Stimulated activated CD4-positive, alpha-beta T cell treated with anti-CD3 and anti-CD28 coated beads, TNF-alpha, amount 100 ng/mL, for 48 hours (primary cell): ENCODE results near the gene MRPL1.
"Not testable (repeated sequence)": the region's sequence is repeated elsewhere in the genome, so short reads cannot be mapped to it uniquely, and the experiment has no call there.

Experiments
- DNase-seq, 3 donors: peaks; one replicate each; pipeline ENCODE4 v3.0.0-alpha.2; 2020; ENCODE audit warnings: low read depth in 3 of 3

MRPL1 gene

DNA sequence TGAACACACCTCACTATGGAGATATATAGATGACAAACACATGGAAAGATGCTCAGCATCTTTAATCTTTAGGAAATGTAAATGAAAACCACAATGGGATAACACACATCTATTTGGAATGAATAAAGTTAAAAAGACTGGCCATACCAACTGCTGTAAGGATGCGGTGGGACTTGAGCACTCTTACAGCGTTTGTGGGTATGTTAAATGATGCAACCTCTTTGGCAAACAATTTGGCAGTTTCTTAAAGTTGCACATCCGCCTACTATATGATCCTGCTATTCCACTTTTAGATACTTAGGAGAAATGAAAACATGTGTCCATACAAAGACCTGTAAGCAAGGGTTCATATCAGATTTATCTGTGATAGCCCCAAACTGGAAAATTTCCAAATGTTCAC is 50.7 kb downstream of the MRPL1 start:
- DNase-seq: no peak

GRCh38 chr4:77917075-77917474 is 54.4 kb downstream of the MRPL1 start:
- no peak for DNase-seq

GRCh38 chr4:77917601-77918000 is 55.0 kb downstream of the MRPL1 start:
- DNase-seq: no peak

- no peak for DNase-seq
Observed at GRCh38 chr4:77920371-77920770, 57.7 kb downstream of the MRPL1 start.

DNA sequence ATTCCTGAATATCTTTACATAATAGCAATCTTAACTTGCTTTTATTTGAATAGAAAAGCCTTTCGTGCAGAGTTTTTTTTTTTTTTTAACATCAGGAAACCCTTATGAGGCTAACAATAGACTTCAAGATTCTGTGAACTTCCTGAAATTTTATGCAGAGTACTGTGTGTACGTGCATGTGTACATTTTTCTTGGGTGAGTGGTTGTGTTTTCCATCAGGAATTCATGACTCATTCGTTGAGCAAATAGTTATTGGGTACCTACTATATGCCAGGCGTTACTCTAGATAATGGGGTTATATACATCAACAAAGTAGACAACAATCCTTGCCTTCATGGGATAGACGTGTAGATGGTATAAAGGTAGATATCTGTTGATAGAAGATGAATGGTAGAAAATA is 59.1 kb downstream of the MRPL1 start:
- DNase-seq: no peak

DNA sequence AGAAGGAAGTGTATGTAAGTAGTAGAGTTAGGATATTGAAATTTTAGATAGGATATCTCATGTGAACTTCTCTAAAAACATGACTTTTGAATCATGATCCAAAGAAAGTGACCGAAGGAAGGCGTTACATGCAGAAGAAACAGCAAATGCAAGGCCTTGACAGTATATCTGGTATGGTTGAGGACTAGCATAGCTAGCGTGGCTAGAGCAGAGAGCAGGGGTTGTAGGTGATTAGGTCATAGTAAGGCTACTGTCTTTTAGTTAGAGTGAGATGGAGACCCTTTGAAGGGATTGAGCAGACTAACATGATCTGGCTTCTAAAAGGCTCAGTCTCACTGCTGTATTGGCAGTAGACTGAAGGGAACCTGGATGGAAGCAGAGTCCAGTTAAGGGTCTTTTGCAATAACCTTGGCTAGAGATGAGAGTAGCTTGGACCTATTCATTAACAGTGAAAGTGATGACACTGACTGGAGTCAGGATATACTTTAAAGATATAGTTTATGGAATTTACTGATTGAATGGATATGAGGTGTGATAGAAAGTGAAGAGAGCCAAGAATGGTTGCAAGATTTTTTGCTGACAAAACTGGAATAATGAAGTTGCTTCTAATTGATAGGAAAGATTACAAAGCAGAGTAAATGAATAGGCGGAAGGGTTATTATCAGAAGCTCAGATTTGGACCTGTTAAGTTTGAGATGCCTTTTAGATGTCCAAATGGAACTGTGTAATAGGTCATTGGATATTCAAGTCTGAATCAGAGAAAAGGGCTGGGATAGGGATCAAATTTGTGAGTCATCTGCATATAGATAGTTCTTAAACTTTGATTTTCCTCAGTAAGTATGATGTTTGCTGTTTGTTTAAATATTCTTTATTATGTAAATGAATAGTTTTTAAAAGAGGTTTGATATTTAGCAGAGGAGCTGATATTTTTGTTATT is 59.8 kb downstream of the MRPL1 start:
- DNase-seq: no peak

DNA sequence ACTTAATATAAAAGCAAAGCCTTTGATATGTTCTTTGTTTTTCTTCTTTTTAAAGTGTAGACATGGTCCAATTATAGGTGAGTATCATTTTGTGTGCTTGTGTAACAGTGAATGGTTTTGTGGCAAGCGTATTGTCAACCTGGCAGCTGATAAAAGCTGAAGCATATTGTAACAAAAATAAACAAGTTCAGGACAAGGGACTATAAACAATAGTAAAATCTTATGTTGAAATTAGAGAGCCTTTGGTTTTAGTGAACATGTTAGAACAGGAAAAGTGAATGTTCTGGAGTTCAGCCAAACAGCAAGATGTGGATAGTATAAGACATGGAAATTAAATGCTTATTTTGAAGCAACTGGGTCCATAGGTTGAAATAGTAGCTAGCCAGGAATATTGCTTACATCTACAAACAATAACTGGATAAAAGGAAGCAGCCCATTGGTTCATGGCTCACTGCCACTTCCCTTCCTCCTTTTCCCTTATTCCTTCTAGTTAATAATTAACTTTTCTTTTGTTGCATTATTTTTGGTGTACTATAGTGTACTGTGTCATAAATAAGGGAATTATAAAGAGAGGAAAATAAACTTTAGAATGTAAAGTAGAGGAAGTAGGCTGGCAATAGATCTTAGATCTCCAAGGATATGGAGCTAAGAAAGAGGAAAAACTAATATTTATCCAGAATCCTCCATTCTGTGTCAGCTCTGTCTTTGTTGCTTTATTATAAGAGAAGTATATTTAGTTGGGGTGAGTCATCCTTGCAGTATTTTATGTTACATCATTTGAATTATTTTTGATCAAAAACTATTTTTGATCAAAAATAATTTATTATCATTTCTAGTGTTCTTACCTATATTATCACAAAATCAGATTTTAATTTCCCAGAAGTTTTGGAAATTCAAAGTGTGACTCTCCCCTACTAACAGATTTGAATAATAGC is 65.6 kb downstream of the MRPL1 start:
- no peak for DNase-seq

DNA sequence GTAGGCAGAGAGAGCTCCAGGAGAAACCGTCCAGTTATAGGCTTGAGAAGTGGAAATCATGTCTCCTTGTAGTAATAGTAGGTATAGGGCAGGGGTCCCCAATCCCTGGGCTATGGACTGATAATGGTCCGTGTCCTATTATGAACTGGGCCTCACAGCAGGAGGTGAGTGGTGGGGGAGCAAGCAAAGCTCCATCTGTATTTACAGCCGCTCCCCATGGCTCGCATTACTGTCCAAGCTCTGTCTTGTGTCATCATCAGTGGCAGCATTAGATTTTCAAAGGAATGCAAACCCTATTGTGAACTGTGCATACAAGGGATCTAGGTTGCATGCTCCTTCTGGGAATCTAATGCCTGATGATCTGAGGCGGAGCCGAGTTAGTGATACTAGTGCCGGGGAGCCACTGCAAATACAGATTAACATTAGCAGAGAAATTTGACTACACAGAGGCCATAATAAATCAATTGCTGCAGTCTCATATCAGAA is 67.6 kb downstream of the MRPL1 start:
- DNase-seq: no peak

- DNase-seq: no peak
Observed at GRCh38 chr4:77930876-77931275, 68.2 kb downstream of the MRPL1 start.

GRCh38 chr4:77931452-77932135 is 69.0 kb downstream of the MRPL1 start:
- no peak for DNase-seq

- no peak for DNase-seq
Observed at GRCh38 chr4:77938560-77938959, 75.9 kb downstream of the MRPL1 start.

GRCh38 chr4:77945929-77946328 is 83.3 kb downstream of the MRPL1 start:
- DNase-seq: not testable (repeated sequence)

- DNase-seq: no peak
Observed at GRCh38 chr4:77950203-77950602, 87.6 kb downstream of the MRPL1 start.

DNA sequence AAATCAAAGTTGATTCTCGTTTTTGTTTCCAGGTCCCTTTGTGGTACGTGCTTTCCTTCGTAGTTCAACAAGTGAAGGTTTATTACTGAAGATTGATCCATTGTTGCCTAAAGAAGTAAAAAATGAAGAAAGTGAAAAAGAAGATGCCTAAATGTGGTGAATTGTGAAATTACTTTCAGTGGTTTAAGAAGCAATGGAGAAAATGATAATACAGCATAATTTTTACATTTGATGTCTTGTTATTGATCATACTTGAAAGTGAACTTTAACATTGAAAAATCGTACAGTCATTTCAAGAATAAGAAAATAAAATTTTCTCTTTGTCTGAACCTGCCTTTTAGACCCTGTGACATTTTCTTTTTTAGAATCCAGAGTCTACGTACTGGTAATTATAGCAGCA is 89.8 kb downstream of the MRPL1 start:
- no peak for DNase-seq

DNA sequence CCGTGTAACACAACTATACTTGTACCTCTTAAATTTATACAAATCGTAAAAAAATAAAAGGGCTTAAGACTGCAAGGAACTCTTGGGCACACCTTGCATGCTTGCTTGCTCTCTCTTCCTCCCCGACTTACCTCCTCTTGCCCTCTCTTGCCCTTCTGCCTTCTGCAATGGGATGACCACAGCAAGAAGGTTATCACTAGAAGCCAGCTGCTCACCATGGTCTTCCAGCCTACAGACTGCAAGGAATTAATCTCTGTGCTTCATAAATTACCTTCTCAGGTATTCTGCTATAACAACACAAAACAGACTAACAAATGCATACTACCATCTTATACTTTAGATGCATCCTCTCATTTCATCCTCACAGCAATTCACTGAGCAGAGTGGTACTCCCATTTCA is 92.1 kb downstream of the MRPL1 start:
- DNase-seq: no peak

DNA sequence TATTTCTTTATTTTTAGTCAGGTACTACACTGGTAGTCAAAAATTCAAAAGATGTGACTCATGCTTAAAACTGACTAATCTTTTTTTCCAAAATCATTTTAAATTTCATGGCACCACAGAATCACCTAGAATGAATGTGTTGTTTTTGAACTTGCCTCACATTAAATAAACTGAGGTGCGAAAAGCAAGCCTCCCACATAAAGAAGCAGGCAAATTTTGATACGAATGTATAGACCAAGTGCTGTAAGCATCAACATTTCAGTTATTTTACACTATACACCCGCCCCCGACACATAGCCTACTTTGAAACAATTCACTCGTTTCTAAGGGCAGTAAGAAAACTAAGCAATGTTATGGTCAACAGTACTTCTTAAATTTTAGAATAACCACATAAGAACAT is 94.3 kb downstream of the MRPL1 start:
- DNase-seq: no peak

- DNase-seq: no peak
Observed at GRCh38 chr4:77958897-77959296, 96.3 kb downstream of the MRPL1 start.

- no peak for DNase-seq
Observed at GRCh38 chr4:77959566-77960338, 97.1 kb downstream of the MRPL1 start.

GRCh38 chr4:77960367-77960766 is 97.7 kb downstream of the MRPL1 start:
- no peak for DNase-seq

DNA sequence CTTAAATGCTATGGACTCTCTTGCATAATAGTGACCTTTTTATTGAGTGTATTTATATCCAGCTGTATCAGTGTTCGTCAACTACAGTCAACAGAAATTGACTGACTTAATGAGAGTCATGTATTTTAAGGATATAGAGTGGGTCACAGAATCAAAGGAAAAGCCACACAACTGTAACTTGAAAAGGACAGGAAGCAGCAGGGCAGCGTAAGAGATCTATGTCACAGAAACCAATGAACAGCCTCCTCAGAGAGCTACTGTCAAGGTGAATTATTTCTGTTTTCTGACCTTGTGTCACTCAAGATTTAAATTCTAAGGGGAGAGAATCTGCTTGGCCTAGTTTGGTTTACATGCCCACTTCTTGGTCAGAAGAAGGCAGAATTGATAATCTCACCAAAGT is 100.4 kb downstream of the MRPL1 start:
- no peak for DNase-seq

- DNase-seq: not testable (repeated sequence)
Observed at GRCh38 chr4:77973657-77974056, 111.0 kb downstream of the MRPL1 start.
